ENCODE data around the gene CENPB.
A peak's percentile ranks its signal among the peaks of the same experiment; 100 is the strongest.
"Not testable (repeated sequence)": the region's sequence is repeated elsewhere in the genome, so short reads cannot be mapped to it uniquely, and the experiment has no call there.

The CENPB gene, protein sequence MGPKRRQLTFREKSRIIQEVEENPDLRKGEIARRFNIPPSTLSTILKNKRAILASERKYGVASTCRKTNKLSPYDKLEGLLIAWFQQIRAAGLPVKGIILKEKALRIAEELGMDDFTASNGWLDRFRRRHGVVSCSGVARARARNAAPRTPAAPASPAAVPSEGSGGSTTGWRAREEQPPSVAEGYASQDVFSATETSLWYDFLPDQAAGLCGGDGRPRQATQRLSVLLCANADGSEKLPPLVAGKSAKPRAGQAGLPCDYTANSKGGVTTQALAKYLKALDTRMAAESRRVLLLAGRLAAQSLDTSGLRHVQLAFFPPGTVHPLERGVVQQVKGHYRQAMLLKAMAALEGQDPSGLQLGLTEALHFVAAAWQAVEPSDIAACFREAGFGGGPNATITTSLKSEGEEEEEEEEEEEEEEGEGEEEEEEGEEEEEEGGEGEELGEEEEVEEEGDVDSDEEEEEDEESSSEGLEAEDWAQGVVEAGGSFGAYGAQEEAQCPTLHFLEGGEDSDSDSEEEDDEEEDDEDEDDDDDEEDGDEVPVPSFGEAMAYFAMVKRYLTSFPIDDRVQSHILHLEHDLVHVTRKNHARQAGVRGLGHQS

GRCh38 chr20:3786665-3787323, at the start of gene CENPB:
CENPB (minus strand) TSS chr20:3786740; CDS start chr20:3786483, 257 bp downstream.
- DNase-seq (ENCODE audit: low spot score), result peak; percentile 74

- DNase-seq (ENCODE audit: low spot score), result no peak
Measured at GRCh38 chr20:3836132-3836531, 49.6 kb upstream of the CENPB start.

- DNase-seq (ENCODE audit: low spot score), result not testable (repeated sequence)
Measured at GRCh38 chr20:3829891-3830290, 43.4 kb upstream of the CENPB start.

- DNase-seq (ENCODE audit: low spot score), result no peak
Measured at GRCh38 chr20:3828798-3829197, 42.3 kb upstream of the CENPB start.

- no peak for DNase-seq (ENCODE audit: low spot score)
Measured at GRCh38 chr20:3826420-3826819, 39.9 kb upstream of the CENPB start.

DNA sequence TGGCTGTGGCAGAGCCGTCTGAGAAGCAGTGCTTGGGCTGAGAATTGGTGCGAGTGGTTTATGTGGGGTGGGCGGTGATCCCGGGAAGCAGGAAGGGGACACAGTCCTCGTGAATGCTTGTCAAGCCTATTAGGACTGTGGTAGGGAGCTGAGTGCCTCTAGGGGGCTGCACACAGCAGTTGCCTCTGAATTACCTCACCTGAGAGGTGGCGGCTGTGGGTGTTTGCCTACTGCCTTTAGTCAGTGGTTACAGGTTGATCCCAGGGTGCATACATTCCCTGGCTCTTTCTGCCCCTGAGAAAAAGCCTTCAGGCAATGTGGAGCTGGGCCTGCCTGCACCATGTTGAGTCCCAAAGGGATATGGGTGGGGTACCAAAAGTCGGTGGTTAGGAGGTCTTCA, 39.0 kb upstream of the CENPB start:
- no peak for DNase-seq (ENCODE audit: low spot score)

DNA sequence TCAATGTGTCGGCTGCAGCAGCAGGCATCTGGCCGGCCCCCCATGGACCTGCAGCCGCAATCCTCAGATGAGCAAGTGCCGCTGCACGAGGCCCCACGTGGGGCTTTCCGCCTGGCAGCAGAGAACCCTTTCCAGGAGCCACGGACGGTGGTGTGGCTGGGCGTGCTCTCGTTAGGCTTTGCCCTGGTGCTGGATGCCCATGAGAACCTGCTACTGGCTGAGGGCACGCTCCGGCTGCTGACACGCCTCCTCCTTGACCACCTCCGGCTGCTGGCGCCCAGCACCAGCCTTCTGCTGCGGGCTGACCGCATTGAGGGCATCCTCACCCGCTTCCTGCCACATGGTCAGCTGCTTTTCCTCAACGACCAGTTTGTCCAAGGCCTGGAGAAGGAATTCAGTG, 37.3 kb upstream of the CENPB start:
- no peak for DNase-seq (ENCODE audit: low spot score)

- no peak for DNase-seq (ENCODE audit: low spot score)
Measured at GRCh38 chr20:3821996-3822395, 35.5 kb upstream of the CENPB start.

GRCh38 chr20:3820901-3821727, 34.6 kb upstream of the CENPB start:
- DNase-seq (ENCODE audit: low spot score), result no peak

DNA sequence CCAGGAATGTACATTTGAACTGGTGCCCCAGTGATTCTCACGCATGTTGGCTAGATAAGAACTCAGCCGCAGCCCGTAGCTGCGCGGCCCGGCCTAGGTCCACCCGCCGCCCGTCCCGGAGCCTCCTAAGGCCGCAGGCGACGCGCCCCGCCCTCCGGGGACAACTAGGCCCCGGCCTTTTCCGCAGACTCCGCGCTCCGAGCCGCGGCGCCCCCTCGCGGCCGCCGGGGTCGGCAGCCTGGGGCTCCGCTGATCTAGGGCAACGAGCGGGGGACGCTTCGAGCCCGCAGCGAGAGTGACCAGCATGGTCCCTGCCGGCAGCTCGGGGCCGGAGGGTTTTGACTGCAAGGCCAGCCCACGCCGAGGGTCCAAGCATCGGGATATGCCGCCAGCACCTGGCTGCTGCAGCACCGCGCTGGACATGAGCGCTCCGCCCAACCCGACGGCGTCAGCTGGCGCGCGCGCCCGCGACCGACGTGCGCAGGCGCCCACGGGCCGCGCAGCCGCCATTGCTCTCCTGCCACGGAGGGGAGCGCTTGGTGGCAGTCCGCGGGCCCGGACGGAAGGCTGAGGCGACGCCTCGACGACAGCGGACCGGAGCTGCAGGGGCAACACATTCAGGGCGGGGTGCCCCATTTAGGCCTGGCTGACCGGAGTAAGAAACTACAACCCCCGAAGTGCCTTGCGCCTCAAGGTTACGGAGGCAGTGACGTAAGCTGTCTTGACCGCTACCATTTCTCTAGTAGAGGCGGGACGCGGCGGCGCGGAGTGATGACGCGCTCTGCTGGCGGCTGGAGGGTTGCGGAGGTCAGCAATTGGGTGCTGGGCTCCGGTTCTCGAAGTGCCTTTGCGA, 33.7 kb upstream of the CENPB start, which contains the start of gene AP5S1:
TSS of gene AP5S1 (plus strand) at position 500 of the 853 bp plus-strand sequence. CDS start 1,571 bp downstream, outside the sequence.
- peak; percentile 96 for DNase-seq (ENCODE audit: low spot score)

GRCh38 chr20:3819411-3820047, 33.0 kb upstream of the CENPB start:
- DNase-seq (ENCODE audit: low spot score), result no peak

- peak; percentile 71 for DNase-seq (ENCODE audit: low spot score)
Measured at GRCh38 chr20:3818155-3819151, 31.9 kb upstream of the CENPB start.

DNA sequence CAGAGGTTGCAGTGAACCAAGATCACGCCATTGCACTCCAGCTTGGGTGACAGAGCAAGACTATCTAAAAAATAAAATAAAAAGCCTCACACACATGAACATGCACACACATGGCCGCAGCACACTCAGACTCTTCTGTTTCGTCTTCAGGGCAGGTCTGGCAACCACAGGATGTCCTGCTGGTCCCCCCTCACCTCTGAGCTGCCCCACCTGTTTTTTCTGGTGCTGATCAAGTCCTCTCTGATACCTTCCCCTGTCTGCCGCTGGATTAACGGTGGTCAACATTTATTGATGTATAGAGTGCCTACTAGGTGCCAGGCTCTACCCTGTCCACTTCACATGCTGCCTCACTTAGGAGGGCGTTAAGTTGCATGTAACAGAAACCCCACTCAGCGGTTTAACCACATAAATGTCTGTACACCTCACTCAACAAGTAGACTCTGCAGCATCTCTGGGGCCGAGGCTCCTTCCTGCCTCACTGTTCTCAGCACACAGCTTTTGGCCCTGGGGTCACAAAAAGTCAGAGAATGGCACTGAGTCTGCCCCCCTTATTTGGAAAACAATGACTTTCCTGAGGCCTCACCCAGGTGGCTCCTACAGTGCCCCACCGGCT, 29.3 kb upstream of the CENPB start:
- no peak for DNase-seq (ENCODE audit: low spot score)

GRCh38 chr20:3814928-3815495, 28.5 kb upstream of the CENPB start:
- no peak for DNase-seq (ENCODE audit: low spot score)

DNA sequence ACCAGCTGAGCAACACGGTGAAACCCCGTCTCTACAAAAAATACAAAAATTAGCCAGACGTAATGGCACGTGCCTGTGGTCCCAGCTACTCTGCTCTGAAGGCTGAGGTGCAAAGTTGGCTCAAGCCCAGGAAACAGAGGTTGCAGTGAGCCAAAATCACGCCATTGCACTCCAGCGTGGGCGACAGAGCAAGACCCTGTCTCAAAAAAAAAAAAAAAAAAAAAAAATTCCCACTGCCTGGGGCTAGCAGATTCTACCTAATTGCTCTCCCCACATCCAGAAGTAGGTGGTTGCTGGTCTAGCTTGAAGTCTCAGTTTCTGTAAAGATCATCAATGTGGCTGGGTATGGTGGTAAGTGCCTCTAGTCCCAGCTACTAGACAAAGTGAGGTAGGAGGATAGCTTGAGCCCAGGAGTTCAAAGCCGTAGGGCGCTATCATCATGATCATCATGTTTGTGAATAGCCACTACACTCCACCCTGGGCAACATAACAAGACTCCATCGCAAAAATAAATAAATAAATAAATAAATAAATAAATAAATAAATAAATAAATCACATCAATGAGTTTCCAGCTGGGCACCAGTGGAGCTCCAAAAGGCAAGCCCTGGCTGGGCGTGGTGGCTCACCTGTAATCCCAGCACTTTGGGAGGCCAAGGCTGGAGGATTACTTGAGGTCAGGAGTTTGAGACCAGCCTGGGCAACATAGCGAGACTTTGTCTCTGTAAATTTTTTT, 27.5 kb upstream of the CENPB start:
- no peak for DNase-seq (ENCODE audit: low spot score)

GRCh38 chr20:3812975-3813847, 26.7 kb upstream of the CENPB start:
- no peak for DNase-seq (ENCODE audit: low spot score)

- no peak for DNase-seq (ENCODE audit: low spot score)
Measured at GRCh38 chr20:3812259-3812681, 25.7 kb upstream of the CENPB start.

Measured in pons (tissue), 1 donor.